RPMI8226 (cell line): ENCODE data around the gene CBX5.
"Not testable (repeated sequence)": the region's sequence is repeated elsewhere in the genome, so short reads cannot be mapped to it uniquely, and the experiment has no call there.

Experiments
- DNase-seq: peaks from one replicate; pipeline ENCODE4 v3.0.0-alpha.2; 2015

Gene CBX5

DNA sequence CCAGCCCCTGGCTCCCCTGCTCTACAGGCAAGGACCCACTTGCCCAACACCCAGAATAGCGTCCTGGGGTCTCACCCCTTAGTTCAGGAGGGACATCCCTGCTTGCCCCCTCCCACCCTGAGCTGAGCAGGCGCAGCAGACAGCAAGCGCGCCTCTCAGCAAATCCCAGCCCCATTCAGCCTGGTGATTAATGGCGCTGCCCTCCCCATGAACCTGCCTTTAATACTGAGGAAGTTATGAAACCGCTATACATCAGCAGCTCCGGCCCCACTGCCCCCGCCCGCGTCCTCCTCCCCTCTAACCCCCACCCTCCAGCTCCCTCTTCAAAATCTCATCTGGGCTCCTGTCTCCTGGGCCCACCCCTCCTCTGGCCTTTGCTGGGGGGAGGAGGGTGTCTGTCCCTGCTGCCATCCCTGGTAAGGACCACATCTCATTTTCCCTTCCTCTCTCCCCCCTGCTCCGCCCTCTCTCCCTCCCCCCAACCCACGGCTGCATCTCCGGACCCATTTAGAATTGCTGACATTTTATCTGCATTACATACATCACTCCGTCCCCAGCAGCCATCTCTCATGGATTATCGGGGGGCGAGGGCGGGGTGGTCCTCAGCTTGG, 84.1 kb downstream of the CBX5 start:
- peak; percentile 54 for DNase-seq

DNA sequence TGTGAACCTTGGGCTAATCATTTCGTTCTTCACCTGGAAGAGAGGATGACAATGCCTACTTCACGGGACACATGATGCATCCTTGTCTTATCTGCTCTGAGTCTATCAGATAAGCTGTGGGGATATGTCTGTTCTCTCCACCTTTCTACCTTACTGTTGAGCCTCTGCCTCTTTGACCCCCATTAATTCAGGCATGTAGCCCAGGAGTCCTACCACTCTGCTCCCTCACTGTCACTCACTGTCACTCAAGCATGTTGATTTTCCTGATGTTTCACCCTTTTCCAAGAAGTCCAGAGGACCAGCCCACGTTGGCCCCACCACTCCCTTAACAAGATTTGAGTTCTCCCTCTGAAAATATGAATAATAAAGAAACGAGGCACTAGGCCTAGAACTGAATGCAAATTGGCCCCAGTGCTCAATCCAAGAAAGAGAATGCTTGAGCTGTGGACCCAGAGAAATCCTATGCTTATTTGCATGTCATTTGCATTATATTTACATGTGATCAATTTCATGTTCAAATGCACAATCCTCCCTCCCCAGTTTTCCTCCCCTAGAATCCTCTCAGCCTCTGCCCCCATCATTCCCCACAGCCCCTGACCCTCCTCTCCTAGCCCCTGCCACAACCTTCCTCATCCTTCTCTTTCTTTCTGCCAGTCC, 84.7 kb downstream of the CBX5 start:
- no peak for DNase-seq

DNA sequence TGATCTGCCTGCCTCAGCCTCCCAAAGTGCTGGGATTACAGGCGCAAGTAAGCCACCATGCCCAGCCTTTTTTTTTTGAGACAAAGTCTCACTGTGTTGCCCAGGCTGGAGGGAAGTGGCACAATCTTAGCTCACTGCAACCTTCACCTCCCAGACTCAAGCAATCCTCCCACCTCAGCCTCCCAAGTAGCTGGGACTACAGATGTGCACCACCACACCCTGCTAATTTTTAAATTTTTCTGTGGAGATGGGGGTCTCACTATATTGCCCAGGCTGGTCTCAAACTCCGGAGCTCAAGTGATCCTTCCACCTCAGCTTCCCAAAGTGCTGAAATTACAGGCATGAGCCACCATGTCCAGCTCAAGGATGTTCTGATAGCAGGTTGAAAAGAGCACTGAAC, 85.3 kb downstream of the CBX5 start:
- DNase-seq: not testable (repeated sequence)

DNA sequence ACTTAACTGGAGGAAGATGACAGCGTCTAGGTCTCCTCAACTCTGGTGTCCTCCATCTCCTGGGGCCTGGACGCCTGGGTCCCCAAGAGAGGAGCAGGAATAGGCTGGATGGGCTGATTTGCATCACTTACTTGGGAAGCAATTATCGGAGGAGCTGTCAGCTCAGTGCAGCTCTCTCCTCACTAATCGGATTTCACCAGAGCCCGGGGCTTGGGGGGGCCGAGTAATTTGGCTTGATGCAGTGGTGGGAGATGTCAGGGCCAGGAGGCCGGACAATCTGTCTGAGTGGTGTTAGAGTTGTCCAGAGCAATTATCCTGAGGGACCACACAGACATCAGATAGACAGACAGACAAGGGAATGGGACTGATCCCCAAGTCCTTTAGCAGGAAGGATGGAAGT, 86.5 kb downstream of the CBX5 start:
- no peak for DNase-seq

DNA sequence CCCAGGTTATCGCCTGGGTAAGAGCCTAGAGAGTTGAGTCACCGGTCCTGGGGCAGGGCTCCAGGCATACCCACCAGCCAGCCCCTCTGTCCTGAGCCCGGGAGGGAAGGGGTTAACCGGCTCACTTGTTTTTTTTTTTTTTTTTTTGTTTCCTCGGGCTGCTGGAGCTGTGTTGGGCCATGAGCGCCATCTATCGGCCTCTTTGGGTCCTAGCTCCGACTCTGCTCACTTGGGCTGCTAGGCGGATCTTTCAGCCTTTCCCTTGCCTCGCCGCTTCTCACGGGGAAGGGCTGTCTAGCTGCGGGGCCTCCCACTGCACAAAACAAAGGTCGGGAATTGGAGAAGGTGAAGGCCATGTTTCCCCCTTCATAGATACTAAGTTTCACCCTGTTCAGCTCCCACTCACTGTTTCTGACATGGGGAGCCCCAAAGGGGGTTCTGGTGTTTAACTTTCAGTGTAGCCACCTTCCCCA, 88.3 kb downstream of the CBX5 start:
- DNase-seq: peak; percentile 81

DNA sequence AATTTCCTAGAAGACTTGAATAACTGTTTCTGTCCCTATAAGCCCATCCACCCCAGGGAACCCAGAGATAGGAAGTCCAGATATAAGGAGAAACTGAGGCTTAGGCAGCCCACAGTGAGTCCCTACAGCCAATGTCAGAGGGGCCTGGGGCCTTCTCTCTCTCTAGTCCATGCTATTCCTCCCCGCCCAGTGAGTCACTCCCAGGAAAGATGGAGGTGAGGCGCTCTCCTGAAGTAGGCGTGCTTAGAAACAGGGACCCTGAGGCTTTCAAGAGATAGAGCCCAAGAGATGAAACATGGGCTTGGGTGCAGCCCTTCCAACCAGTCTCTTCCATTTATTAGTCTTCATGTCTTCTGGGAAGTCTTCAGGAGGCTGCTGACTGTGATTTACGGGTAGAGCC, 88.8 kb downstream of the CBX5 start:
- no peak for DNase-seq

DNA sequence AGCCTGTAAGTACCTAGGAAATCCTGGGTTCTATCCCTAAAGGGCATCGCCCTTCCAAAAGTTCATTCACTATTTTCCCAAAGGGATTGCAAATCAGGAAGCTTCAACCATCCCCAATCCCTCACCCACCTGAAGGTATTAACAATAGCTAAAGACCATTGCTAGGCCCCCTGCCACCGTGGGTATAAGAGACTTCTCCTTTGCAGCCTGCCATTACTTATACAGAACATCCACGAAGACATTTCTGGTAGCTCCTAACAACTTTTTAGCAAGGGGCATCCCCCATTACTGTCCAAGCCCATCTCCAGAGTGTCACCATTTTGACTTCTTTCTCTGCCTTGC, 90.8 kb downstream of the CBX5 start:
- no peak for DNase-seq

DNA sequence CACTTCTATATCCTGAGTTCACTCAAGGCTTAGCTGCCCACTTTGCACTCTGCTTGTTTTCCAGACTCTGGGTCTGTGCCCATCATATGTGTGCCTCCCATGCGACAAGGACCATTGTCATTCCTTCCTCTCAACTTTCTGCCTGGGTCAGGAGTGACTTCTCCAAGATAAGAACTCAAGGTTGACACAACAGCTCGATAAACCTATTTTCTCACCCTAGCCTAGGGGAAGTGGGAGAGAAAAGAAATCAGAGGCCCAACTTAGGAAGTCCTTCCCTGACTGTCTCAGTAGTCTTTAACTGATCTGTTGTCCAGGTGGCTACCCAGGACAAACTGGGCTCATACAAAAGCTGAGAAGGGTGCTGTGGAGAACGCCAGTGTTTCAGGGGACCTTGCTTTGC, 92.8 kb downstream of the CBX5 start:
- no peak for DNase-seq

DNA sequence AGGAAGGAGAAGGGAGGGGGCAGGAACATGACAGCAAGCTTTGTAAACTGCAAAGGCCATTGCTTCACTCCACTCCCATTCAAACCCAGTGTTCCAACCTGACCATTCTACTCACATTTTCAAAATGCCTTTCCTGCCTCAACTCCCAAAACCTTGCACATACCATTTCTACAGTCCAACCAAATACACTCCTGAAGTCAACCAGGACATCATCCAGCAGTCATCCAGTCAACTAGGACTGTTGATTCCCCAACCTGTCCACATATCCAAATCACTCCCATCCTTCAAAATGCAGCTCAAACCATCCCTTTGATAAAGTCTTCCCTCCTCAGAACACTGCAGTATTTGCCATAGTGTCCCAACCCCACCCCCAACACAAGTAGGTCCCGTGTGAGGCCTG, 94.0 kb downstream of the CBX5 start:
- DNase-seq: no peak

DNA sequence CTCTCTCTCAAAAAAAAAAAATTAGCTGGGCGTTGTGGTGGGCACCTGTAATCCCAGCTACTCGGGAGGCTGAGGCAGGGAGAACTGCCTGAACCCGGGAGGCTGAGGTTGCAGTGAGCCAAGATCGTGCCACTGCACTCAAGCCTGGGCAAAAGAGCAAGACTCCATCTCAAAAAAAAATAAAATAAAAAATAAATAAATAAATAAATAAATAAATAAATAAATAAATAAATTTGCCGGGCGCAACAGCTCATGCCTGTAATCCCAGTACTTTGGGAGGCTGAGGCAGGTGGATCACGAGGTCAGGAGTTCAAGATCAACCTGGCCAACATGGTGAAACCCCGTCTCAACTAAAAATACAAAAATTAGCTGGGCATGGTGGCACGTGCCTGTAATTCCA, 94.6 kb downstream of the CBX5 start:
- not testable (repeated sequence) for DNase-seq

DNA sequence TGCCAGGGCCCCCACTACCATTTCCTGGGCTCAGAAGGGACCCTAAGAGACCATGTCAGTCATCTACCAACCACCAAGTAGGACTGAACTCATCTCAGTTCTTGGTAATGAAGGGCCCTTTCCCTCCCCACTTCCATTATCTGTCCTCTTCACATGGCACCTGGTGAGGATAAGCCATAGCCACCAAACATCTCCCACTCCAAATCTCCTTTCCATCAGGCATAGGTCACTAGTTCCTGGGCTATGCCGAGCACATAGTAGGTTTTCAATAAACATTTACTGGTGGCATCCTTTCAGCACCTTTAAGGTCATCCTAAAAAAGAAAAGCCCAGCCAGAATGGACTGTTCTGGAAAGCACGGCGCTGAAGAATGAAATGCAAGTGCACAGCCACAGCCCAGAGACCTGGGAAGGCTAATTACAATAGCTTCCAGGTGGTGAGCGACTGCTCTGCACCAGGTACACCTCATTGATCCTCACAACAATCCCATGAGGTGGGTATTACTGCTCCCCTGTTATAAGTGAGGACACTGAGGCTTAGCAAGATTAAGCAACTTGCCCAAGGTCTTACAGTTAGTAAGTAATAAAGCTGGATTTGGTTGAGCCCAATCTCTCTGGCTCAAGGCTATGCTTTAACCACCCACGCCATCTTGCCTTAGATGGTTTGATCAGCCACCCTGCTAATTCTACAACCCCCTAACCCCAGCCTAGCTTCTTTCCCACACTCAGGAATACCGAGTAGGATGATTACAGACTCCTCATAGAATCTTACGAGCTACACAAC, 95.7 kb downstream of the CBX5 start:
- no peak for DNase-seq

DNA sequence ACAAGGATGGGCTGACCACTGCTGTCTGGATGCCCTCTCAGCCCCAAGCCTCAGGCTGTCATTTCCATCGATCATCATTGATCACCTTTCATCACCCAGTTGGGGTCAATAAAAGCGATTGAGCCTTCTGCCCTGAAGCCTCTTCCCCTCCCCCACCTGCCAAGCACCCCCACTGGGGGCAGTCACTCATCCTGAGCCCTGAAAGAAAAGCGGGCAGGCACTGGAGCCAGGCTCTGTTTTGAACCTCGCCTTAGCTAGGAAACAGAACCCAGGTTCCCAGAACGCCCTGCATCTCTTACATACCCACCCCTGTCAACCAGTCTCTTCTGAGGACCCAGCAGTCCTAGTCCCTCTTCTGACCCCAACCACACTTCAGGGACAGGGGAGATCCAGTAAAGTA, 96.9 kb downstream of the CBX5 start:
- DNase-seq: no peak

DNA sequence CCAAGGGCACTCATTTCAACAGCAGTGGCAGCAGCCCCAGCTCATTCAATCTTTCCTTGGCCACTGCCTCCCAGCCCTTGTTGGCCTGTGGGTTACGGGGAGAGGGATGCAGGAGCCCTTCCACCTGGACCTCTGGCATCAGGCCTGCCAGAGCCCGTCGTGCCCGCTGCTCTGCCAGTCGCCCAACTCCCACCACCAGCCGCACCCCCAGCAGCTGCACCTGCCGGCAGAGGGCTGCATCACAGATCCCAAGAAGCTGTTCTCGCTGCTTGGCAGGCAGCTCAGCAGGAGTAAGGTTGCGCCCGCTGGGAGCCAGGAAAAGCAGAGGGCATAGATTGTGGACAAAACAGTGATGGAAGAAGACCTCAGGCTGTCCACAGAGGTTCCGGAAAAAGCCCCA, 97.8 kb downstream of the CBX5 start:
- DNase-seq: no peak
